Calu3 (cell line): Measurements from ENCODE around the gene ADIPOR2. TPM values are rescaled to one million over a fixed set of nuclear protein-coding genes. Genes with fewer than 3 reads are reported as not detected.

ENCODE experiments used
- BruUV-seq: library from RNA; stranded (reverse); fragments of 400-500 nt; replicated peaks from 2 replicates; lab custom pipeline; 2021; lab: Mats Ljungman, UMichigan
- CTCF ChIA-PET: fragments of 300-600 bp; sonication (Branson Sonifier 250); formaldehyde crosslinking; loops from one replicate; lab custom pipeline; 2022; ENCODE audit warnings: antibody characterized with exemption; lab: Charles Lee
- DNase-seq: peaks from one replicate; pipeline ENCODE4 v3.0.0; 2022
- H3K27ac Mint-ChIP-seq: one replicate; pipeline ENCODE4 v1.8.0; 2022; ENCODE audit warnings: mixed read lengths; ENCODE audit not compliant: unreplicated experiment
- H3K27me3 Mint-ChIP-seq: one replicate; pipeline ENCODE4 v1.8.0; 2022; ENCODE audit warnings: mixed read lengths; ENCODE audit not compliant: unreplicated experiment
- H3K36me3 Mint-ChIP-seq: one replicate; pipeline ENCODE4 v1.8.0; 2022; ENCODE audit warnings: mild to moderate bottlenecking, moderate library complexity, mixed read lengths; ENCODE audit not compliant: insufficient read depth, unreplicated experiment
- H3K4me1 Mint-ChIP-seq: one replicate; pipeline ENCODE4 v1.8.0; 2022; ENCODE audit warnings: mild to moderate bottlenecking, low read depth, mixed read lengths; ENCODE audit not compliant: unreplicated experiment
- H3K4me3 Mint-ChIP-seq: one replicate; pipeline ENCODE4 v1.8.0; 2022; ENCODE audit warnings: mild to moderate bottlenecking, low read depth, moderate library complexity, mixed read lengths; ENCODE audit not compliant: unreplicated experiment
- H3K9me3 Mint-ChIP-seq: one replicate; pipeline ENCODE4 v1.8.0; 2022; ENCODE audit warnings: low read depth, mixed read lengths; ENCODE audit not compliant: unreplicated experiment
- CTCF ChIP-seq: fragments of 200-600 bp; IDR thresholded peaks from one replicate; pipeline ENCODE4 v1.8.0; 2022; ENCODE audit warnings: antibody characterized with exemption; ENCODE audit not compliant: unreplicated experiment
- intact Hi-C: fragments of 100-400 bp; cut with micrococcal nuclease; formaldehyde crosslinking; loops from one replicate; pipeline ENCODE4 v1.10.0; 2022; ENCODE audit not compliant: unreplicated experiment
- total RNA-seq: library from RNA; stranded (reverse); gene quantifications from 2 replicates; pipeline ENCODE4 v1.2.3, GENCODE V29; 2022

The ADIPOR2 gene
- total RNA-seq, 1 experiment from 2014 or later: 90.3 TPM

GRCh38 chr12:1810201-1810930 is 119.5 kb downstream of the ADIPOR2 start:
- Mint-ChIP-seq H3K27ac (no peak overlapping the region), H3K36me3 (no peaks in the 10 kb centered on the region), H3K4me1 (peaks cover 15% of the 10 kb centered on the region), H3K27me3 (peaks cover 47% of the 10 kb centered on the region), H3K9me3 (no peaks in the 10 kb centered on the region), H3K4me3 (no peak overlapping the region)
- BruUV-seq: no TSS peak
- CTCF ChIA-PET: no interaction called here
- intact Hi-C loops: no loop called here
- DNase-seq: no peak
- TF ChIP-seq CTCF: no peak

GRCh38 chr12:1810931-1811280 is 120.0 kb downstream of the ADIPOR2 start:
- Mint-ChIP-seq H3K36me3 (no peaks in the 10 kb centered on the region), H3K27ac (no peak overlapping the region), H3K27me3 (peaks cover 52% of the 10 kb centered on the region), H3K4me3 (no peak overlapping the region), H3K4me1 (peaks cover 15% of the 10 kb centered on the region), H3K9me3 (no peaks in the 10 kb centered on the region)
- CTCF ChIA-PET: no interaction called here
- TF ChIP-seq CTCF: no peak
- intact Hi-C loops: no loop called here
- BruUV-seq: no TSS peak
- no peak for DNase-seq

- intact Hi-C loops: no loop called here
- Mint-ChIP-seq H3K27ac (no peak overlapping the region), H3K4me1 (peaks cover 15% of the 10 kb centered on the region), H3K36me3 (no peaks in the 10 kb centered on the region), H3K4me3 (peak overlapping the region; percentile 30), H3K27me3 (peaks cover 57% of the 10 kb centered on the region), H3K9me3 (no peaks in the 10 kb centered on the region)
- DNase-seq: peak; percentile 29
- no peak for TF ChIP-seq CTCF
- no TSS peak for BruUV-seq
- CTCF ChIA-PET: interaction anchor here (0.7 kb wide), 1 partner anchor 24 kb away, joined by 3 read pairs; no protein-coding TSS in a partner anchor
Observed at GRCh38 chr12:1811281-1811947, 120.5 kb downstream of the ADIPOR2 start.

- intact Hi-C loops: no loop called here
- Mint-ChIP-seq H3K9me3 (no peaks in the 10 kb centered on the region), H3K36me3 (no peaks in the 10 kb centered on the region), H3K27ac (no peak overlapping the region), H3K4me3 (peak overlapping the region; percentile 30), H3K4me1 (peaks cover 15% of the 10 kb centered on the region), H3K27me3 (peaks cover 62% of the 10 kb centered on the region)
- CTCF ChIA-PET: interaction anchor here (0.7 to 0.8 kb wide), 2 partner anchors 25 to 128 kb away, joined by 3 to 4 read pairs; no protein-coding TSS in a partner anchor
- TF ChIP-seq CTCF: no peak
- BruUV-seq: no TSS peak
- no peak for DNase-seq
Observed at GRCh38 chr12:1811948-1812291, 121.0 kb downstream of the ADIPOR2 start.
